Activated CD8-positive, alpha-beta memory T cell treated with anti-CD3 and anti-CD28 coated beads, Interleukin-2, amount 10 ng/mL, durations not matched to agents 7 days and 5 days (primary cell): ENCODE data around the gene NIT2. TPM values are rescaled to one million over a fixed set of nuclear protein-coding genes. Genes with fewer than 3 reads are reported as not detected.

Experiments
- ATAC-seq: fragments of 150-1000 bp; cut with Tn5 transposase; one replicate; pipeline ENCODE4 v1.10.0; 2021; ENCODE audit warnings: moderate library complexity
- CTCF ChIA-PET: fragments of 350-600 bp; sonication (Branson Sonifier 250); formaldehyde crosslinking; loops from one replicate; lab custom pipeline; 2021; ENCODE audit warnings: antibody characterized with exemption; lab: Charles Lee
- DNase-seq: peaks from one replicate; pipeline ENCODE4 v3.0.0-alpha.2; 2020
- H3K27ac Mint-ChIP-seq: one replicate; pipeline ENCODE4 v1.8.0; 2021; ENCODE audit warnings: mild to moderate bottlenecking, mixed read lengths
- H3K27me3 Mint-ChIP-seq: one replicate; pipeline ENCODE4 v1.8.0; 2021; ENCODE audit warnings: mixed read lengths
- H3K36me3 Mint-ChIP-seq: one replicate; pipeline ENCODE4 v1.8.0; 2021; ENCODE audit warnings: mild to moderate bottlenecking, mixed read lengths
- H3K4me1 Mint-ChIP-seq: one replicate; pipeline ENCODE4 v1.8.0; 2021; ENCODE audit warnings: mixed read lengths
- H3K4me3 Mint-ChIP-seq: one replicate; pipeline ENCODE4 v1.8.0; 2021; ENCODE audit warnings: mild to moderate bottlenecking, moderate library complexity, mixed read lengths
- H3K9me3 Mint-ChIP-seq: one replicate; pipeline ENCODE4 v1.8.0; 2022; ENCODE audit warnings: low read depth, mixed read lengths
- total RNA-seq, 2 experiments: library from RNA; stranded (reverse); gene quantifications; one replicate each; pipeline ENCODE4 v1.2.3, GENCODE V29; 2021

NIT2 gene
- total RNA-seq, 2 experiments from 2014 or later, result 45.5 to 59.8 TPM

DNA sequence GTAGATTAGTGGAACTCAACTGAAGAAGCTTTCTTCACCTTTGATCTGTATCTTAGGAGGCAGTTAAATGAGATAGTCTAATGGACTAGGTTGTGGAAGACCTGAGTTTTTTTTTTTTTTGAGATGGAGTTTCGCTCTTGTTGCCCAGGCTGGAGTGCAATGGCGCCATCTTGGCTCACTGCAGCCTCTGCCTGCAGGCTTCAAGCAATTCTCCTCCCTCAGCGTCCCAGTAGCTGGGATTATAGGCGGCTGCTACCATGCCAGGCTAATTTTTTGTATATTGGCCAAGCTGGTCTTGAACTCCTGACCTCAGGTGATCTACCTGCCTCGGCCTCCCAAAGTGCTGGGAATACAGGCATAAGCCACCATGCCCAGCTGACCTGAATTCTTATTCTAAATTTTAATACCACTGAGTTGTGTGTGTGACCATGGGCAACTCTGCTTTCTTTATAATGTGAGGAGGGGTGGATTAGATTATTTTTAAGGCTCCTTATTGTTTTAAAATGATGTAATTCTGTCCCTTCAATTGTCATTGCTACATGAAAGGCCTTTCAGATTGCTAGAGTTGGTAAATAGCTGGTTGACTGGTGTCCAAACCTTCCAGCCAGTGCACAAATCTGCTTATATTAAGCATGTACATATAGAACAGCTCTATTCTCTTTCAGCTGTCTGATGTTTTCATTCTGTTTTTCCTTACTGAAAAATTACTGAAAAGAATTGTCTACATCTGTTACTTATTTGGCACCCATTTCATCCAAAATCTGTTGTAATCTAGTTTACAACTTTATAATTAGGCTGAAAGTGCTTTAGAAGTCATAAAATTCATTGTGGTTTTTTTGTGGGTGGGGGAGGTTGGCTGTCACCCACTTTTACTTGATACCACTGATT is 69.0 kb downstream of the NIT2 start:
- Mint-ChIP-seq H3K9me3 (peaks cover 13% of the 10 kb centered on the region), H3K27ac (no peak overlapping the region), H3K27me3 (no peaks in the 10 kb centered on the region), H3K36me3 (peaks cover 33% of the 10 kb centered on the region), H3K4me3 (peak overlapping the region; percentile 85), H3K4me1 (peaks cover 44% of the 10 kb centered on the region)
- ATAC-seq, result no peak
- DNase-seq, result no peak
- CTCF ChIA-PET, result no interaction called here

DNA sequence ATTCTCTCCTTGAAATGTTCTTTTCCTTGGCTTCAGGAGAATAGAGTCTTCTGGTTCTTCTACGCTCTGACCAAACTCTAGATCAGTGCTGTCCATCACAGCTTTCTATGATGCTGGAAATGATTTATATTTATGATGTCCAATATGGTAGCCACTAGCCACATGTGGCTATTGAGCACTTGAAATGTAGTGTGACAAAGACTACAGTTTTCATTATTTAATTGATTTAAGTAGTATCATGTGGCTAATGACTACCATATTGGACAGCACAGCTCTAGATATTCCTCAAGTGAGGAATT is 69.6 kb downstream of the NIT2 start:
- Mint-ChIP-seq H3K27ac (no peak overlapping the region), H3K27me3 (no peaks in the 10 kb centered on the region), H3K9me3 (peaks cover 13% of the 10 kb centered on the region), H3K4me1 (peaks cover 38% of the 10 kb centered on the region), H3K36me3 (peaks cover 34% of the 10 kb centered on the region), H3K4me3 (no peak overlapping the region)
- DNase-seq (no peak), ATAC-seq (no peak)
- CTCF ChIA-PET, result interaction anchor here (0.8 kb wide), 1 partner anchor 59 kb away, joined by 3 read pairs; no protein-coding TSS in a partner anchor

DNA sequence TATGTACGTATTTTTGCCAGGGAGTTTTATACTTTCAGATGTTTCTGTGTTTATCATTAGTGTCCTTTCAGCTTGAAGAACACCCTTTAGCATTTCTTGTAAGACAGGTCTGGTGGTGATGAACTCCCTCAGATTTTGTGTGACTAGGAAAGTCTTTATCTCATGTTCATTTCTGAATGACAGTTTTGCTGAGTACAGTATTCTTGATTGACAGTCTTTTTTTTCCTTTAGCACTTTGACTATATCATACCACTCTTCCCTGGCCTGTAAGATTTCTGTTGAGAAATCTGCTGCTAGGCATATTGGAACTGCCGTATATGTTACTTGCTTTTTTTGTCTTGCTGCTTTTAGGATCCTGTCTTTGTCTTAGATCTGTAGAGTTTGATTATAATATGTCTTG is 72.6 kb downstream of the NIT2 start:
- no peak for ATAC-seq
- Mint-ChIP-seq H3K4me1 (peaks cover 26% of the 10 kb centered on the region), H3K4me3 (no peak overlapping the region), H3K36me3 (peaks cover 43% of the 10 kb centered on the region), H3K9me3 (peaks cover 16% of the 10 kb centered on the region), H3K27ac (no peak overlapping the region), H3K27me3 (no peaks in the 10 kb centered on the region)
- CTCF ChIA-PET, result no interaction called here
- DNase-seq, result no peak

DNA sequence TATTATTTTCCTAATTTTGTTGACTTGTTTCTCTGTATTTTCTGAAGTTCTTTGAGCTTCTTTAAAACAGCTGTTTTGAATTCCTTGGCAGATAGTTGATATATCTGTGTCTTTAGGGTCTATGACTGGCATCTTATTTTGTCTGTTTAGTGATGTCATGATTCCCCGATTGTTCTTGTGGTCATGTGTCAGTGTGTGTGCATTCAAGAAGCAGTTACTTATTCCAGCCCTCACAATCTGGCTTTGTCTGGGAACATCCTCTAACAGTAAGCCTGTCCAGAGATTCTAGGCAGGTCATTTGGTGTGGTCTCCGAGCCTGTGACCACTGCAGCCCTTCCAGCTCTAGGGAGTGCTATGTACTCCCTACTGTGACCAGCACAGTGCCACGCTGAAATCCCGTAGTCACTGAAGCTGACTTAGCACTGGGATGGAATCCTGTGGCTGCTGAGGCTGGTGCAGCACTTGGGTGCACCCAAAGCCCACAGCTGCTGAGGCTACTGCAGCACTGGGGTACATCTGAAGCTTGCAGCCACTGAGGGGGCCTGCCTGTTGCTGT is 73.5 kb downstream of the NIT2 start:
- H3K36me3 Mint-ChIP-seq, result peaks cover 47% of the 10 kb centered on the region
- no peak overlapping the region for H3K27ac Mint-ChIP-seq
- CTCF ChIA-PET, result no interaction called here

More for the DNA sequence above, 73.5 kb downstream of the NIT2 start:
- no peak for DNase-seq
- H3K9me3 Mint-ChIP-seq, result peaks cover 16% of the 10 kb centered on the region
- no peaks in the 10 kb centered on the region for H3K27me3 Mint-ChIP-seq
- no peak for ATAC-seq
- H3K4me1 Mint-ChIP-seq, result peaks cover 24% of the 10 kb centered on the region
- no peak overlapping the region for H3K4me3 Mint-ChIP-seq

Other genes starting within 250 kb of the NIT2 start
- gene FILIP1L, start 220.3 kb upstream of the NIT2 start, total RNA-seq, result 10 to 100 TPM in 1 of 2 experiments, 1 to 10 TPM in 1; 2.4 to 15.5 TPM
- gene TBC1D23, start 73.8 kb upstream of the NIT2 start, total RNA-seq, result 10 to 100 TPM; 23.4 to 30.1 TPM
- 10 to 100 TPM; 38.9 to 46.9 TPM for gene TOMM70, start 66.3 kb downstream of the NIT2 start, total RNA-seq
- gene LNP1, start 66.8 kb downstream of the NIT2 start, total RNA-seq, result 1 to 10 TPM; 2.3 to 2.6 TPM
- under 1 TPM; 0.26 to 0.89 TPM for gene TMEM45A, start 157.9 kb downstream of the NIT2 start, total RNA-seq